NOMO-1 treated with DMSO at 0.1 percent for 48 hours (cell line): ENCODE data around the gene OR8K3.

Experiments
- DNase-seq: peaks from one replicate; lab custom pipeline; 2025; ENCODE audit not compliant: unreplicated experiment; lab: John Stamatoyannopoulos, UW

The OR8K3 gene

GRCh38 chr11:56314844-56315243 lies at the start of gene OR8K3:
OR8K3 (plus strand) TSS chr11:56315144; CDS start chr11:56318307, 3,163 bp downstream.
- no peak for DNase-seq

- no peak for DNase-seq
Observed at GRCh38 chr11:56271092-56271491, 43.9 kb upstream of the OR8K3 start.

DNA sequence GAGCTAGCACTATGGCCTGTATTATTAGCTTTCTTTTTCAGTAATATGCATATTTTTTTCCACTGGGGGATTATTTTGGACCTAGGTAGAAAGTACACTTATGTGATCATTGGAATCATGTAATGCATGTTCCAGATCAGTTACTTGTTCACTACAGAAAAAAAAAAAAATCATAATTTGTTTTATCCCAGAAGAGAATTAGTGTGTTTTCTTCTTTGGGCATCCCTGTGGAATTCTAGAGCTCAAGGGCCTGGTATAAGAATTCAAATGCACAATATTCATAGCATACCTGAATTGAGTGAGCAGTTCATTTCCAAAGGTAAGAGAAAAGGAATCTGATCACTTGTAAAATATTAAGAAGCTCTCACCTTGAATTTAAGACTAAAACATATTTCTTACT lies 41.1 kb upstream of the OR8K3 start, which contains the start of gene OR5T1:
Gene OR5T1, plus strand, starts transcription at position 301 of the 400 bp plus-strand sequence. CDS start 1,485 bp downstream, outside the sequence.
- DNase-seq: no peak

- DNase-seq: no peak
Observed at GRCh38 chr11:56292154-56292553, 22.8 kb upstream of the OR8K3 start, which contains the start of gene OR8H1. OR8H1 (minus strand) TSS chr11:56292254; CDS start chr11:56291062, 1,192 bp downstream.

GRCh38 chr11:56296898-56297297 lies 18.0 kb upstream of the OR8K3 start:
- no peak for DNase-seq

DNA sequence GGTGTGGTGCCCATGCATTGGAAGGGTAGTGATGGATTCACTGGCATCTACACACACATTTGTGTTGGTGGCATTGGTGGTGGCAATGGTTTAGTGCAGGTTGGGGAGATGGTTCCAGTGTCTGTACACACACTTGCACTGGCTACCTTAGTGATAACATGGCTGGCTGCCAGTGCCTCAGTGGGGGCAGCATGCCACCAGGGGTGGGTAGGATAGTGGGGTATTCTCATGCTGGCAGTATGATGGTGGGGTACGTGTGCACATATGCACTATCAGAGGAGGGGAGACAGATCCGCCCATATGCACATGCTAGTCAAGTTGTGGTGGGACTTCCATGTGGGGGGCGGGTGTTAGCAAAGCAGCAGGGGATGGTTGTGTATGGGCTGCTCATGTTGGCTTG lies 7.1 kb upstream of the OR8K3 start:
- DNase-seq: no peak

DNA sequence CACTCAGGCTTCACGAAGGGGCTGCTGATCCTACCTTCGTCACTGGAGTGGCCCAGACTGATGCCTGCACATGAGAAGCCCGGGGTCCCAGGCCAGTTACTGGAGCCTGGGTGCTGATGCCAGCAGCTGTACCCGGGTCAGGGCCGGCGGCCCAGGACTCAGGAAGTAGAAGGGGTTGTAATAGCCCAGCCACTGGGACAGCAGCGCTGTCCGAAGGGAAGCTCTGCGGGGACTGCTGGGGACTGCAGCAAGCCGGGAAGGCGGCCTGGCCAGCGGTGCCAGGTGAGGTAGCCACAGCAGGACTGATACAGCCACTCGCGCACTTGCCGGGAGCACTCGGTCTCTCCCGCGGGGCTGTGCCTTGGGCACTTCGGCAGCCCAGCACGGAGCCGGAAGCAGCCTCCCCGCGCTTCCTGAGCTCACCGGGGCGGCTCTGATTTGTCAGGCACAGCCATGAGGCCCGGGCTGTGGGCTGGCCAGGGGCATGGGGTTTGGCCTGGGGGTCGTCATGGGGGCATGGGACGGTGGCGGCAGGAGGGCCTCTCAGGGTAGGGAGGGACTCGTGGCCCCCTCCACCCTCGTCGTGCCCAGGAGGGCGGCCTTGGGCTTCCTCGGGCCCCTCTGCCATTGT lies 17.0 kb downstream of the OR8K3 start:
- no peak for DNase-seq

GRCh38 chr11:56333156-56333555 lies 18.2 kb downstream of the OR8K3 start:
- DNase-seq: no peak

DNA sequence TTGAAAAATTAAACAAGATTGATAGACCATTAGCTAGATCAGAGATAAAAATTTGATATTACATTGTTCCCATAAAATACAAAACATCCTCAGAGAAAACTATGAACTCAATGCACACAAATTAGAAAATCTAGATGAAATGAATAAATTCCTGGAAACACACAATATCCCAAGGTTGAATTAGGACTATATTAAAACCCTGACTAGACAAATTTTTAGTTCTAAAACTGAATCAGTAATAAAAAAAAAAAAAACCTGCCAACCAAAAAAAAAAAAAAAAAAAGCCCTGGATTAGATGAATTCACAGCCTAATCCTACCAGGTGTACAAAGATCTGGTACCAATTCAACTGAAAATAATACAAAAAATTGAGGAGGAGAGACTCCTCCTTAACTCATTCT lies 25.3 kb downstream of the OR8K3 start:
- no peak for DNase-seq

DNA sequence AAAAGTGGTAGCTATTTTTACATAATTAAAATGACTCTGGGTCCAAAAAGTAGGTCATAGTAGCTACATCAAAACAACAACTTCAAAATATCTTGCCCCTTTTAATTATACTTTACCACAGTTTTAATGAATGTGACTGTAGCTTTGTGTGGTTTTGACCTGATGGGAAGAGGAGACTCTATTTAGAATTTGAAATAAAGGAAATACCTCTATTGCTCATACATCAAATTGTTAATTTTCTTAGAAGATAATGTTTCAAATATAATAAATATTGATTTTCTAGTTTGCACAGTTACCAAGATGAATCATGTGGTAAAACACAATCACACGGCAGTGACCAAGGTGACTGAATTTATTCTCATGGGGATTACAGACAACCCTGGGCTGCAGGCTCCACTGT lies 30.8 kb downstream of the OR8K3 start, which contains the start of gene OR8K1:
Gene OR8K1, plus strand, starts transcription at position 301 of the 400 bp plus-strand sequence. Its CDS starts 0 bp downstream, at position 301.
- no peak for DNase-seq

DNA sequence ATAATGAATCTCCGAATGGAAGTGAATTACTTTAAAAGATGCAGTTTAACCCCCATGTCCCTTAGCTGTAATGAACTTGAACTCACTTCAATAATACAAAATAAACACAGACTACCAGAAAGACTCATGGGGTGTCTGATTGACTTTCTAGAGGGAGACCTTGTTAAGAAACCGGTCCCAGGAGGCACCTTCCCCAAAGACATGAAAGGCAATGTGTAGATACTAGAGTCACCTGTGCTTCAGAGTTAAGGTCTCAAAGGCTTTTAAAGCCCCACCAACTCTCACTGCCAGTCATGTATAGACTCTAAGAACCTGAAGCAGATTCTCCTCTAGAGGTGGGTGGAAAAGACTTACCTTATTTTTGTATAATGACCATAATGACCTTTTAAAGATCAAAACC lies 39.0 kb downstream of the OR8K3 start, which contains the start of gene OR8J1:
Gene OR8J1, plus strand, starts transcription at position 301 of the 400 bp plus-strand sequence. CDS start 5,956 bp downstream, outside the sequence.
- DNase-seq: no peak
